HT-29 (cell line): ENCODE data around the gene MYLK4. TPM values are rescaled to one million over a fixed set of nuclear protein-coding genes. Genes with fewer than 3 reads are reported as not detected.

Experiments
- DNase-seq: peaks from one replicate; pipeline ENCODE4 v3.0.0-alpha.2; 2015; ENCODE audit warnings: low spot score
- total RNA-seq: library from RNA; depleted of rRNA; stranded (reverse); fragments of >200 nt; shearing (Covaris generic); gene quantifications from 2 replicates; pipeline ENCODE4 v1.2.3, GENCODE V29; 2014

The MYLK4 gene
- total RNA-seq, 1 experiment from 2014 or later: 0.03 TPM

DNA sequence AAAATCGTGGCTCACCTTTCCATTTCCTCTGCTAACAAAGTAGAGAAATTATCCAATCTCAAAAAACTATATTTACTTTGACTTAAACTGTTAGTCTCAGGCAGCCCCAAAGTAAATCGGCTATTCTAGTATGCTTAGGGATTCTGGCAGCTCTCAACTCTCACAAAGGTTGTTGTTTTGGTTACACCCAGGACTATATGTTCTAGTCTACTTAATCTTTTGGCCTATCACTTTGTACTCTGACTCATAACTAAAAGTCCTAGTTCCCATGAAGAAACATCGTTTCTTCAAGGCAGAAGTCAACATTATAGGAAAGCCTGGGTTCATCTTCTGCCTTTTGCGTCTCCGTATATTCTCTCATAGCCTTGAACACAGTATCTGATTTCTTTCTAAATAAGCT is 42.3 kb downstream of the MYLK4 start:
- no peak for DNase-seq

DNA sequence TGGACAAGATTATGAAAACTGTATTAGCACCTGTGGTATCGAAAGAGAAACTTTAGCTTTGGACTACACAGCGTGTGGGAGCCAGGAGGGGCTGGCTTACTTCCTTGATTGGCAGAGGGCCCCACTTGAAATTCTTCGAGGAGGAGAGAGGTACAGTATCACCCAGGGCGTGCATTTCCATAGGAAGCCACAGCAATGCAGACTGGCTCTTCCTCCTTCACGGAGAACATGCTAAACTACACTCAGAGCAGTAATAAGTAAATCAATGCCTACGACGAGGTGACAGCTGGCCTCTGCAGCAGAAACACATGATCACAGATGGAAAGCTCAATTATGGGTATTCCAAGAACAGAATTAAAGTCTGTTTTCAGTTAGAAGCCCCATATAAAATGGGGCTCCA is 44.2 kb downstream of the MYLK4 start:
- DNase-seq: no peak

DNA sequence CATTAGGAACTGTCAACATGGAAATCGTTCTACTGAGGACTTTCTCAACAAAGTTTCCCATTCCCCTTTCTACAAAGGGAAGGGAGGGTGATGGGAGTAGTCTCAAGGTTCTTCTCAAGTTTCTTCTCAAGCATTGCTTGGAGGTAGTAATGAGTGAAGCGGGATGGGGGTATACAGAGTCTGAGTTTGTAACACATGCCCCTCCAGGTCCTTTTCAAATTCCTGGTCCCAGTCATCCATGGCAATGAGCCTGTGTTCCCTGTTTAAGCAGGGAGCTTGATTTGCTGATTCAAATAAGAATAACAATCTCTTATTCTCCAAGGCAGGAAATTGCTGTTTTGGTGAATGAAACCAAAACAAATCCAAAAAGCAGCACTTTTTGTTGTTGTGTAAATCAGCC is 45.5 kb downstream of the MYLK4 start:
- no peak for DNase-seq

- no peak for DNase-seq
Measured at GRCh38 chr6:2697291-2697690, 53.4 kb downstream of the MYLK4 start.

DNA sequence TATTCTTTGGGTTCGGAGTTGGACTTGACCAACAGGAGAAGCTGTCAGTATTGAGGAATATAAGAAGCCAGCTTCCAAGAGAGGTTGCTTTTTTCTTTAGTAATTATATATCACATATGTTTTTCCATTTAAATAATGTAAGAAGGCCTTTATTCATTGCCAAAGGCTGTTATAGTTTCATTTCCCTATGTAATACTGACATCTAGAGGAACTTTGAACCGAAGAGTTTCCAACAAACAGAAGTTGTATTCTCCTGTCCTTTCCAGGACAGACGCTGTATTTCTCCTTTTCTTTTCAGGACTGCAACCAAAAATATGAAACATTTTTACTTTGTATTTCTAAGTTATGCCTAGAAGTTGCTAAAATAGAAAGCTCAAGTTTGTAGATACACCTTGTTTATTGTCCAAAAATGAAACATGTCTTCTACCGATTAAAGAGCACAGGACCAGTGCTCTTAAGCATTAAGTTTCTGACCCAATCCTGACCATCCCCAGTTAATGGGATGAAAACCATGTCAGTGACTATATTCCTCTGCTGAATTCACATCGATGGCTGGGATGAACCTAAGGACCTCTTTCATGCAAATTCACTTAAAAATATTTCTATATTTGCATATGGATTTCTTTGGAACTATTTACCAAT is 55.1 kb downstream of the MYLK4 start:
- DNase-seq: peak; percentile 54

GRCh38 chr6:2693231-2693630 is 57.5 kb downstream of the MYLK4 start:
- no peak for DNase-seq

DNA sequence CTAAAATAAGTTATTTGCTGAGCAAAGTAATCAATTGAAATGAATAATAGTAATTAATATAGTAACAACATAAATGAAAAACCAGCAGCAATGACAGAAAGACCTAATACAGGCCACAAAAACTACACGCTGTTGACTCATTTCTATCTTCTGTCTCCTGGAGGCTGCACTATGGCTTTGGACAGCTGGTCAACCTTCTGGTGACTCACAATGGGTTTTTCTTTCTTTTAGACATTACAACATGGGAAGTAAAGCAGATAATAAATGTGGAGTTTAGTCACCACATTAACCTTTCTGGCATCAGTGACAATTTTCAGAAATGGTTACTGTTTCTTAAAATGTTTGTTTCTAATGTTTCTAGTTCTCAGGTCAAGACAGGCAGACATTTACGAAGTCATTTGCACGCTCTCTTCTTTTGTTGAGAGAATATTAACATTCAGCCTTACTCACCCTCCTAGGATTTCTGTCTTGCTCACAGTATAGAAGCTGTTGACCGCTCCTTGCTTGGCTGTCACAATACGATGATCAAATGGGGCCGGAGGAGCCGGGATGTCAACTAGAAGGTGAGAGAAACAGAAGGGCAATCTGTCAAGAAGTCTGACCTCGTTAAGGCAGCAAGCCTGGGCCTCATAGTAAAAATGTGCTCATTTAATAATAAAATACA is 62.2 kb downstream of the MYLK4 start:
- DNase-seq: peak; percentile 24

DNA sequence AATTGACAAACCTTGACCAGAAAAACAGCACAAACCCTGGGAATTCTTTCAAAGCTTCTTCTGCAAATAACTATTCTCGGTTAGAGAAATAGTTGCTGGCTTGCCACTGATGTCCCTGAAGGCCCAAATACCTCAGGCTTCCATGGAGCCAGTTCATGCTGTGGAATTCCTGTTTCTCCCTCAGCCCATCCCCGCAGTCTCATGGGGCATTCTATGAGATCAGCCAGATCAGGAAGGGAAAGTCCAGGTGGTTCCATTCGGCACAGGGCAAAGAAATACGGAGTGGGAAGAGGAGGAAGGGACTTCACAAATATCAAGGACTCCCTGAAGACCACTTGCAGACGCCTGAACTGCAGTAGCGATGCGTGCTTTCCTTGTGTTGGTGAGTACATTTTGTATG is 63.3 kb downstream of the MYLK4 start:
- DNase-seq: no peak

DNA sequence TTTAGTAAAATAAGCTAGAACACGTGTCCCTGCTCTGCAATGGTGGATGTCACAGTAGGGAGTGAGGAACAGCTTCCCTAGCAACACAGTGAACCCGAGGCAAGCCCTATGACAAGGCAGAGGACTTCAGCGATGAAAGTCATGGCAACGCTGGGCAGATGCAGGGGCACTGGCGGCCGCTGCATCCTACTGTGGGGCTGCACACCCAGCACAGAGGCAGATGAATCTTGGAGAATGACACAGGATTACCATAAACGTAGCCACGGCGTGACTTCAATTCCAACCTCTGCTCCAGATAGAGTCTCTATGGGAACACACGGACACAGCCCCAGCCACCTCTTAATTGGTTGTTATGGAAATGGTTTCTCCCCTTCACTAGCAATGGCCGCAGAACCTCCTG is 64.2 kb downstream of the MYLK4 start:
- no peak for DNase-seq

DNA sequence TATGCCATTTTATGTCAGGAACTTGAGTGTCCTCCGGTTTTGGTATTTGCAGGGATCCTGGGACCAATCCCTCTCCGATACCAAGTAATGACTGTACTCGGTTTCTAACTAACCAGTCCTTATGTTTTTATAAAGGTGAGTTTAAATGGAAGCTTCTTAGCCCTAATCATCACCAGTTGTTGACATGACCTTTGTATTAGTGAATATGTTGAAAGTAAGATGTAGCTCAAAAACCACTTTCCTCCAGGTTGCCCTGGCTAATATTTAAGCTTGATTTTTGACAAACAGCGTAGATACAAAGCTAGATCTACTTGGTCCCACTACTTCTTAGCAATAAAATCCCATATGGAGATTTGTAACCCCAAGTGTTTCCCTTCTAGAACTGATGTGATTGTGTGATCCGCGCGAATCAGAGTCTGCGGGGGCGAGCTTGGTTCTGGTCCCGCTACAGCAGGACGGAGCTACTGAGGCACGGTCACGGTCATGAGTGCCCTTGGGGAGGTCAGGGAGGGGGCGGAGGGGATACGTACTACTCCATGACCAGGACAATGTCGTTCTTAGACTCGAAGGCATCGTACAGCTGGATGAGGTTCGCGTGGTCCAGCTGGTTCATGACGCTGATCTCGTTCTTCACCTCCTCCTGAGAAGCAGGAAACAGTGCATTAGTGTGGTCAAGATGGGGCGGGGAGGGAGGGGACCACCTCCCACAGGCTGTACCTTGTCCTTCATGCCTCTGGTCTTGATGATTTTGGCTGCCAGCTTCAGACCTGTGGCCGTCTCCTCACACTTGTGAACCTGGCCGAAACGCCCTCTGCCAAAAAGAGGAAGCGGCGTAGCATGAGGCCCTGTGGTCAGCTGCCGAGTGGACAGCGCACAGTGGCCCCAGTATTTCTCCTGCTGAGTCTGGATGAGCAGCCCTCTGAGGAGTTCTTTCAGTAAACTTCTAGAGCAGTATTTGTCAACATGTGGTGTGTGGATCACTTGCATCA is 65.7 kb downstream of the MYLK4 start:
- DNase-seq: no peak

GRCh38 chr6:2684103-2684749 is 66.5 kb downstream of the MYLK4 start:
- DNase-seq: peak; percentile 70

- no peak for DNase-seq
Measured at GRCh38 chr6:2680264-2680922, 70.3 kb downstream of the MYLK4 start.

DNA sequence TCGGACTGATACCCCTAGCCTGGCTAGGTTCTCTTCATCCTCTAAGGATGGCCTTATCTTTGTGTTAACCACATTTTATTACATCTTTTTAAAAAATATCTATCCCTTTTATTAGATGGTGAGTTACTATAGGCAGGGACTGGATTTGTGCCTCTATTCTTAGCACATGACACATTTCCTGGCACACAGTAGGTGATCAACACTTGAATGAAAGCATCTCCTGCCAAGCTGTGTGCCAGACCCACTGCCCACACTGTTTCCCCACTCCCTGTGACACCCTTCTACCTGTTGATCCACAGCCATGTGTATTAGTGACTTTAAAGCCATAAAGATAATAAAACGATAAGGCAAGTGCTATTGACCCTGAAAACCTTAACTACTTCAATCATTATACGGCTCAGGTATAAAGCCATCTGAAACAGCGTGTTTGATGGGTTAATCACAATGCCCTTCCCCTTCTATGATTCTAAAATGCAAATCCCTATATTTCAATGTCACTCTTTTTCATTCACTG is 73.6 kb downstream of the MYLK4 start:
- no peak for DNase-seq

DNA sequence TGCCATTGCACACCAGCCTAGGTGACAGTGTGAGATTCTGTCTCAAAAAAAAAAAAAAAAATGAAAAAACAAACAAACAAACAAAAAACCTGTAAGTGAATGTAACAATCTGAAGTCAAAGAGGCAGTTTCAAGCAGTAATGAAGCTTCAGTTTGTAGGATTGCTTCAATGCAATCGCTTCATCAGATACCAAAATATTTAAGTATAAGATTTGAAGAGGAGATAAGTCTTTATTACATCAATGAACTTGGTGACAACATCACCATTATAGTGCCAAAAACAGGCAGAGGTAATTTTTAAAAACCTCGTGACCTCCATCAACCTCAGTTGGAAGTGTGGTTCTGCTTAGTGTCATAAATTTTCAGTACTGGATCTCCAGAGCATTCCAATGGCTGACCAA is 74.7 kb downstream of the MYLK4 start:
- DNase-seq: no peak

DNA sequence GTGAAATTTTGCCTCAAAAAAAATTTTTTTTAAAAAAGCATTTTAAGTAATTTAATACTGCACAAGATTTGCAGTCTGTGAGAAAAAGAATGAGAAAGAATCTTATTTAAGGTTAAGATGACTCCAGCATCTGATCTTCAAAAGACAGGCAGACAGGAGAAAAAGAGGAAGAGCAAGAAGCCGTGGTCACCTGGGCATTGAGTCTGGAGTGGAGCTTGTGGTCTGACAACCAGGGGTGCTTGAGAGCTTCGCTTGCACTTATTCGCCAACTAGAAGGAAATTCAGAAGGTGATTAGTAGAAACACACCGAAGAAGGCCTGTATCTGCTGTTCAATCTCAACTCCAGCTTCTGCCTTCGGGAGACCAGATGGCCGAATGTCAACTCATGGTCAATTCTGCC is 75.9 kb downstream of the MYLK4 start:
- no peak for DNase-seq

DNA sequence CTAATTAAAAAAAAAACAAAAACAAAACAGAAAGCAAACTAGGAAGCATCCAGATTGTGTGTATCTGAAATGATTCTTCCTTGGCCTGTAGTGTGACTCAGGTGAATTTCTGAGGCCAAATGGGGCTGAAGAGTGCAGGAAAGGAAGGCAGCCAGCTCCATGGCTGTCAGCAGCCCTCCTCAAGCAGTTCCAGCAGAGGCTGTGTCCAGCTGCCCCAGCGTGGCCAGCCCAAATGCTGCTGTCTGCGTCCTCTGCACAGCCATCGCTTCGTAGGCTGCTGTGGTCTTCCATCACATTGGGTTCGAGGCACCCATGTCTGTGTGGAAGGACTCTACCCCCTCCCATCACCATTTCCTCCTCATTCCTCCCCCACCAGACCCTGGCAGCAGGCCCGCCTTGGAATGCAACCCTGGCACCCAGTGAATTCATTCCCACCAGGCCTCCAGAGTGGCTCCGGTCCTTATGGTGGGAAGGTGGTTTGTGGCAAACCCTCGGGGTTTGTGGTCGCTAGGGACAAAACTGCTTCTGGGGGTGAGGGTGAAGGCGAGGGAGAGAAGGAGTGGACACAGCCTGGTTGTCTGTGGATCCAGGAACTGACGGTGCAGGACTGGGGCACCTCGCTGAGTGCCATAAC is 81.5 kb downstream of the MYLK4 start:
- no peak for DNase-seq

DNA sequence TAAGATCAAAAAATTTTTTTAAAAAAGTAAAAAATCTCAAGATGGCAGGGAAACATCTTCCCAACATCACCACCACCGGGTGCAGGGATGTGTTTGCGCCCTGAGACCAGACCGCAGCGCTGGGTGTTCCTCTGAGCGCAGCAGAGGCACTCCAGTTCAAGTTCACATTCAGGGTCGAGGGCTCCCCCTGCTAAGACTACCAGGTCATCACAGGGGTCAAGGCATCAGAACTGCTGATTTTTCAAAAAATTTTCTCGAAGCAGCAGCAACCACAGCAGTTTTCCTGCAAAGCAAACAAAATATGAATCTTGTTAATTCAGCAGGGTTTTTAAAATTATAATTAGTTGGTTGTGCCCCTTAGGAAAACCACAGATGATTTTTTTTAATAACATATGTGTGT is 83.1 kb downstream of the MYLK4 start:
- no peak for DNase-seq

DNA sequence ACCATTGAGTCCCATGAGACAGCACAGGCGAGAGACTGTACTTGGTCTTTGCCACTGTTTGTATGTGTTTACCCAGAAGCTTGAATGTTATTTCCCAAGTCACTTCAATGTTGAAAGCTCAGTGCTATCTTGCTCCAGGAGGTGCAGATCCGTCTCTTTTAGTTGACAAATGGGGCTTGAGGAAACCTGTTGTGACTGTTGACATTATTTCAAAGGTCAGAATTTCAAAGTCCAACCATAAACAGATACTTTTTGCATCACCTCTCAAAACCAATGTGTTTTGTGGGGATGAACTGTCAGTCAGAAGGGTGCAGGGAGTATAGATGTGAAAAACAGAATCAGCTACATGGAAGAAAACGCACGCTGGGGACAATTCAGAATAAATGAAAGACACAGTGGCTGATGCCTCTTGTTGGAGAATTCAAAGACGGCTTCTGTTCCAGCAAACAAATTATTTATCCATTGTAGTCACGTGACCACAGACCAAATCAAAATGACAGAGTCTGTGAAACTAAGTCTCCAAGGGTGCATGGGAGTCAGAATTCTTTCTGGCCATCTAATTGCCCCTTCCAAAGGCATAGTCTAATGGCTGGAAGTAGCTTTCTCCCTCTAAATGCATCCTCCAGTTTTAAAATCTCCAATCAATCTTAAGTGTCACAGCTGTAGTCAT is 83.7 kb downstream of the MYLK4 start:
- DNase-seq: no peak

DNA sequence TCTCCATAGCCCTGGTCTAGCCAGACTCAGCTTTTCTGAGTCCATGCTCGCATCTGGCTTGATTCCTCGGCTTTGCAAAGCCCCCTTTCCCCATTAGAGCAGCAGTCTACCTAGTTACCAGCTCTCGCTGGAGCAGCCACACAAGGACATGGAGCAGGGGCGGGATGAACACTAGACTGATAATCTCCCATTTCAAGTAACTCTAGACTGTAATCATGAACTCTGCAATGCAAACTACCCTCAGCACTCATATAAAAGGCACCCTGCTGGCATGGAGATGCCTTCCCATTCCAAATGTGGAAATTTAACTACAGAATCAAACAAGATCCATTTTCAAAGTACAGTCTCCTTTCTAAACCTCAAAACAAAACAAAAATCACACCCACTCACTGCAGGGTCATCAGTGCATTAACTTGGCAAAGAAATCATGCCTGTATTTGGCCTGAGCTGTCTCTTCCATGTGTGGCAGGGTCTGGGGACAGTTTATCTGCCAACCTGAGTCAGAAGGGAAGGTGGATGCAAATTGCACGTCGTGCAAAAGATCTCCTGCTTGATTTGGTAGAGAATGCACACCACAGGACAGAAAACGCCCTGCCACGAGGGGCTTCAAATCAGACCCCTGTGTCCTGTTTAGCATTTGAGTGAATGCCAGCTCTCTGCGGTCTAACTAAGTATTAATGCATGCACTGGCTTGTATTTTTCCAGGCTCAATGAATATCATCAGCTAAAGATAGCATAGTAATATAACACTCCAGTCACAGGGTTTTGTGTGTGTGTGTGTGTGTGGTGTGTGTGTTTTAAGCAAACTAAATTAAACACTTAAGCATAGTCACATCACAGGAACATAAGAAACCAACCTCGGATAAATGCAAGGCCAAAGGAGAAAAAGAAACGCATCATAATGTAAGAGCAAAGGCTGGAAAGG is 85.3 kb downstream of the MYLK4 start:
- DNase-seq: no peak
